Limb (tissue), 2 donors: ENCODE data around the gene HARS1.
A peak's percentile ranks its signal among the peaks of the same experiment; 100 is the strongest.
"Not testable (repeated sequence)": the region's sequence is repeated elsewhere in the genome, so short reads cannot be mapped to it uniquely, and the experiment has no call there.

Source experiments
- DNase-seq, 2 donors: peaks; one replicate each; pipeline ENCODE4 v3.0.0-alpha.2; 2016; ENCODE audit errors: extremely low spot score in 2 of 2

HARS1 gene

GRCh38 chr5:140674629-140675028 lies 16.5 kb downstream of the HARS1 start:
- DNase-seq: no peak

GRCh38 chr5:140674211-140674610 lies 17.0 kb downstream of the HARS1 start:
- DNase-seq: no peak

GRCh38 chr5:140673187-140673976 lies 17.8 kb downstream of the HARS1 start, which contains the start of gene DND1:
Gene DND1, minus strand, starts transcription at chr5:140673576. Its CDS starts 34 bp downstream, at chr5:140673542.
- DNase-seq: no peak

- DNase-seq: peak in 1 of 2 donors; percentile 38
Observed at GRCh38 chr5:140672455-140673186, 18.5 kb downstream of the HARS1 start.

- no peak for DNase-seq
Observed at GRCh38 chr5:140671472-140672125, 19.6 kb downstream of the HARS1 start.

- DNase-seq: not testable (repeated sequence)
Observed at GRCh38 chr5:140671035-140671434, 20.1 kb downstream of the HARS1 start.

GRCh38 chr5:140664359-140665119 lies 26.6 kb downstream of the HARS1 start, which contains the start of gene WDR55:
Gene WDR55, plus strand, starts transcription at chr5:140664904. Its CDS starts 9 bp downstream, at chr5:140664913.
- peak; percentile 91 to 95 for DNase-seq

GRCh38 chr5:140664030-140664358 lies 27.2 kb downstream of the HARS1 start:
- DNase-seq: no peak

GRCh38 chr5:140660371-140660770 lies 30.8 kb downstream of the HARS1 start:
- not testable (repeated sequence) for DNase-seq

GRCh38 chr5:140658870-140659269 lies 32.3 kb downstream of the HARS1 start:
- DNase-seq: no peak

GRCh38 chr5:140647042-140647419 lies 44.1 kb downstream of the HARS1 start:
- no peak for DNase-seq

GRCh38 chr5:140642718-140643117 lies 48.5 kb downstream of the HARS1 start:
- no peak for DNase-seq

GRCh38 chr5:140641716-140642115 lies 49.5 kb downstream of the HARS1 start:
- no peak for DNase-seq

GRCh38 chr5:140639148-140639981 lies 51.8 kb downstream of the HARS1 start, which contains the start of gene TMCO6:
Gene TMCO6, plus strand, starts transcription at chr5:140639451. Its CDS starts 77 bp downstream, at chr5:140639528.
- DNase-seq: peak; percentile 91 to 96

GRCh38 chr5:140638898-140639147 lies 52.3 kb downstream of the HARS1 start:
- not testable (repeated sequence) for DNase-seq

- no peak for DNase-seq
Observed at GRCh38 chr5:140637371-140638100, 53.6 kb downstream of the HARS1 start.

- no peak for DNase-seq
Observed at GRCh38 chr5:140635291-140636257, 55.6 kb downstream of the HARS1 start.

GRCh38 chr5:140634103-140634502 lies 57.1 kb downstream of the HARS1 start:
- DNase-seq: no peak

- DNase-seq: no peak
Observed at GRCh38 chr5:140633501-140633900, 57.7 kb downstream of the HARS1 start.
